Measurements from ENCODE around the gene AGAP1. TPM values are rescaled to one million over a fixed set of nuclear protein-coding genes. Genes with fewer than 3 reads are reported as not detected.

The AGAP1 gene
- total and polyA plus RNA-seq, 11 donors, result 5.9 to 21.6 (median 18.9) TPM

- H3K27ac ChIP-seq, result no peak overlapping the region
- TF ChIP-seq CTCF (IDR thresholded peaks at IDR 0.05), result no peak
- TF ChIP-seq POLR2A (IDR thresholded peaks at IDR 0.05), result no peak
- ATAC-seq, result no peak
- H3K36me3 ChIP-seq, result no peaks in the 10 kb centered on the region
- WGBS, 4 donors, result 86 to 92% (median 89%) methylated on average over 14 of the region's 14 CpGs
- intact Hi-C loops (cut with DNase I), result loop anchor here in 1 of 10 donors (10.0 kb wide), 1 partner anchor 372 kb away; no protein-coding TSS in a partner anchor
- H3K27me3 ChIP-seq, result peaks cover 0 to 3% (median 0%) of the 10 kb centered on the region in 9 donors
- DNase-seq, result no peak
- H3K9me3 ChIP-seq, result no peaks in the 10 kb centered on the region
- no peak overlapping the region for H3K4me3 ChIP-seq
- peaks cover 0 to 52% (median 28%) of the 10 kb centered on the region in 12 donors for H3K4me1 ChIP-seq
These were observed 12.6 kb downstream of the AGAP1 start for GRCh38 chr2:235506291-235506996.

DNA sequence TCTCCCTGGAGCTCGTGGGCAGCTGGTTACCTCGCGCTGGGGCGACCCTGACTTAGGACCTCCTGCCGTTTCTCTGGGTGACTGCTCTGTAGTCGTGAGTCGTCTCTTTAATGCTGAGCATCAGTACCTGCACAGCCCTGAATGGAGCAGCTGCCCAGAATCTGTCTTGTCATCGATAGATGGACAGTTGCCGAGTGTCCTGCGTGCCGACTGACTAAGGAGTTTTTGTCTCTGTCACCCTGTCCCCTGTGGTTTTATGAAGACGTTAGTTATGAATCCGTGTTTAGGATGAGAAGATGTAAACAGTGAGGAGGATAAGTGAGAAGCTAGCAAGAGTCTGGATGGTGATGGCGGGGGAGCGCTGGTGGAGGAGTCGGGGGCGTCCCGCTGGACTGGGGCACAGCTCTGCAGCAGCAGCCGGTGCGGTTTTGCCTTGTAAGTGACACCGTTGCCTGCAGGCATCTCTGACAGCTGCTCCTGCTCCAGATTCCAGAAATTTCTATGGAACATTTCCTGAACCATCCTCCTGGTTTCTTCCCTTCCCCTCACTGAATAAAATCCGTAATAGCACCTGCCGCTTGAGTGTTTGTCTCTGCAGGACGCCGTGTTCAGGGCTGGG lies 13.3 kb downstream of the AGAP1 start:
- ATAC-seq (no peak), DNase-seq (no peak)
- no peaks in the 10 kb centered on the region for H3K9me3 ChIP-seq
- no peak overlapping the region for H3K4me3 ChIP-seq
- TF ChIP-seq POLR2A (IDR thresholded peaks at IDR 0.05) (no peak), CTCF (IDR thresholded peaks at IDR 0.05) (no peak)
- peaks cover 0 to 45% (median 22%) of the 10 kb centered on the region in 12 donors for H3K4me1 ChIP-seq
- H3K27me3 ChIP-seq, result peaks cover 0 to 2% (median 0%) of the 10 kb centered on the region in 9 donors
- no peaks in the 10 kb centered on the region for H3K36me3 ChIP-seq
- intact Hi-C loops (cut with DNase I), result loop anchor here in 1 of 10 donors (10.0 kb wide), 1 partner anchor 372 kb away; no protein-coding TSS in a partner anchor
- WGBS, 4 donors, result 84 to 95% (median 90%) methylated on average over 25 of the region's 25 CpGs
- H3K27ac ChIP-seq, result no peak overlapping the region

DNA sequence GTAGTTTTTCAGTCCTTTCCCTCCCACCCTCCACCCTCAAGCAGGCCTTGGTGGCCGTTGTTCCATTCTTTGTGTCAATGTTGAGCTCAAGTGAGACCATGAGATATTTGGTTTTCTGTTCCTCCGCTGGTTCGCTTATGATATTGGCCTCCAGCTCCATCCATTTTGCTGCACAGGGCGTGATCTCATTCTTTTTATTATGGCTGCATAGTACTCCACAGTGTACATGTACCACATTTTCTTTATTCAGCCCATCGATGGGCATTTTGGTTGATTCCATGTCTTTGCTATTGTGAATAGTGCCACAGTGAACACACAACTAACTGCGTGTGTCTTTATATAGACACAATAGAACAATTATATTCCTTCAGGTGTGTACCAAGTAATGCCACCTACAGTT lies 14.1 kb downstream of the AGAP1 start:
- Histone ChIP-seq H3K4me3 (no peak overlapping the region), H3K27ac (no peak overlapping the region), H3K36me3 (no peaks in the 10 kb centered on the region), H3K4me1 (peaks cover 0 to 37% (median 14%) of the 10 kb centered on the region in 12 donors), H3K27me3 (no peaks in the 10 kb centered on the region), H3K9me3 (no peaks in the 10 kb centered on the region)
- ATAC-seq (no peak), DNase-seq (no peak)
- WGBS, 4 donors, result 96 to 99% (median 97%) methylated on average over 6 of the region's 6 CpGs
- intact Hi-C loops (cut with DNase I), result loop anchor here in 1 of 10 donors (10.0 kb wide), 1 partner anchor 373 kb away; no protein-coding TSS in a partner anchor
- no peak for TF ChIP-seq POLR2A (IDR thresholded peaks at IDR 0.05)
- no peak for TF ChIP-seq CTCF (IDR thresholded peaks at IDR 0.05)

Data from heart left ventricle (tissue), 16 donors.